HUES6 (cell line): ENCODE measurements around the gene ALDH4A1.
"Not testable (repeated sequence)": the region's sequence is repeated elsewhere in the genome, so short reads cannot be mapped to it uniquely, and the experiment has no call there.

Source experiments
- H3K27ac ChIP-seq: 2 replicates; pipeline ENCODE4 v1.7.0; 2013; ENCODE audit warnings: low read depth, mild to moderate bottlenecking, low read length, inconsistent platforms
- H3K27me3 ChIP-seq: 2 replicates; pipeline ENCODE4 v1.6.1; 2013; ENCODE audit warnings: low read length; ENCODE audit not compliant: control insufficient read depth, insufficient read depth
- H3K36me3 ChIP-seq: 2 replicates; pipeline ENCODE4 v1.6.1; 2013; ENCODE audit warnings: low read length; ENCODE audit not compliant: control insufficient read depth, insufficient read depth
- H3K4me1 ChIP-seq: 2 replicates; pipeline ENCODE4 v1.6.1; 2013; ENCODE audit warnings: low read length; ENCODE audit not compliant: control insufficient read depth, insufficient read depth
- H3K4me3 ChIP-seq: 2 replicates; pipeline ENCODE4 v1.5.1; 2013; ENCODE audit warnings: low read depth, low read length
- H3K9ac ChIP-seq: one replicate; pipeline ENCODE4 v1.6.1; 2013; ENCODE audit warnings: mild to moderate bottlenecking, low read length
- H3K9me3 ChIP-seq: 2 replicates; pipeline ENCODE4 v1.6.1; 2013; ENCODE audit warnings: low read depth, low read length; ENCODE audit not compliant: control insufficient read depth, insufficient read depth

ALDH4A1 gene

GRCh38 chr1:18832319-18832718 lies 70.0 kb downstream of the ALDH4A1 start:
- H3K4me1 ChIP-seq, H3K4me3 ChIP-seq, H3K9ac ChIP-seq, H3K36me3 ChIP-seq, H3K27ac ChIP-seq: not testable (repeated sequence)
- peaks cover 29% of the 10 kb centered on the region; the same call in 1 of the 2 replicates for H3K27me3 ChIP-seq
- H3K9me3 ChIP-seq = peaks cover 20% of the 10 kb centered on the region

- H3K9ac ChIP-seq = no peak overlapping the region
- no peaks in the 10 kb centered on the region for H3K36me3 ChIP-seq
- H3K9me3 ChIP-seq = peaks cover 26% of the 10 kb centered on the region
- H3K4me3 ChIP-seq = no peak overlapping the region
- H3K27me3 ChIP-seq = peaks cover 29% of the 10 kb centered on the region; the same call in 1 of the 2 replicates
- no peaks in the 10 kb centered on the region for H3K4me1 ChIP-seq
- no peak overlapping the region for H3K27ac ChIP-seq
Observed at GRCh38 chr1:18831656-18832055, 70.7 kb downstream of the ALDH4A1 start.

GRCh38 chr1:18830596-18830995 lies 71.8 kb downstream of the ALDH4A1 start:
- peaks cover 24% of the 10 kb centered on the region; the same call in 1 of the 2 replicates for H3K27me3 ChIP-seq
- H3K36me3 ChIP-seq = no peaks in the 10 kb centered on the region
- peaks cover 33% of the 10 kb centered on the region for H3K9me3 ChIP-seq
- no peak overlapping the region for H3K9ac ChIP-seq
- H3K4me3 ChIP-seq = no peak overlapping the region
- no peaks in the 10 kb centered on the region for H3K4me1 ChIP-seq
- no peak overlapping the region for H3K27ac ChIP-seq

GRCh38 chr1:18829671-18830070 lies 72.7 kb downstream of the ALDH4A1 start:
- Histone ChIP-seq H3K36me3 (no peaks in the 10 kb centered on the region), H3K27ac (no peak overlapping the region), H3K4me1 (no peaks in the 10 kb centered on the region)

GRCh38 chr1:18828224-18828623 lies 74.1 kb downstream of the ALDH4A1 start:
- H3K27ac ChIP-seq = no peak overlapping the region
- peaks cover 33% of the 10 kb centered on the region for H3K9me3 ChIP-seq
- H3K4me3 ChIP-seq = no peak overlapping the region
- no peaks in the 10 kb centered on the region for H3K4me1 ChIP-seq
- no peak overlapping the region for H3K9ac ChIP-seq
- no peaks in the 10 kb centered on the region for H3K36me3 ChIP-seq
- H3K27me3 ChIP-seq = peaks cover 5% of the 10 kb centered on the region; the same call in 1 of the 2 replicates

More at GRCh38 chr1:18829671-18830070, 72.7 kb downstream of the ALDH4A1 start:
- Histone ChIP-seq H3K9ac (no peak overlapping the region), H3K9me3 (peaks cover 33% of the 10 kb centered on the region), H3K4me3 (no peak overlapping the region), H3K27me3 (peaks cover 15% of the 10 kb centered on the region; the same call in 1 of the 2 replicates)

GRCh38 chr1:18823438-18823837 lies 78.9 kb downstream of the ALDH4A1 start:
- peaks cover 3% of the 10 kb centered on the region for H3K4me1 ChIP-seq
- H3K9me3 ChIP-seq = peaks cover 24% of the 10 kb centered on the region
- H3K9ac ChIP-seq = no peak overlapping the region
- peaks cover 21% of the 10 kb centered on the region for H3K27me3 ChIP-seq
- H3K4me3 ChIP-seq = no peak overlapping the region
- H3K27ac ChIP-seq = no peak overlapping the region
- no peaks in the 10 kb centered on the region for H3K36me3 ChIP-seq
